HCT116 (cell line): ENCODE measurements around the gene GRID2. TPM values are rescaled to one million over a fixed set of nuclear protein-coding genes. Genes with fewer than 3 reads are reported as not detected.

Source experiments
- ATAC-seq: fragments of 200-7000 bp; cut with Tn5 transposase; 2 replicates; pipeline ENCODE4 v1.9.1; 2020; ENCODE audit warnings: mild to moderate bottlenecking, moderate library complexity
- BruUV-seq: library from RNA; stranded (reverse); fragments of 400-500 nt; replicated peaks from 2 replicates; lab custom pipeline; 2021; lab: Mats Ljungman, UMichigan
- CTCF ChIA-PET: fragments of 300-600 bp; sonication (Branson Sonifier 250); formaldehyde crosslinking; loops from one replicate; lab custom pipeline; 2021; ENCODE audit warnings: antibody characterized with exemption; lab: Charles Lee
- POLR2A ChIA-PET: fragments of 300-600, 350-600 bp; sonication (Branson Sonifier 250); formaldehyde crosslinking; loops from one replicate; lab custom pipeline; 2021; ENCODE audit warnings: antibody characterized with exemption; lab: Charles Lee
- RAD21 ChIA-PET, 2 experiments: fragments of 300-600 bp; sonication (Branson Sonifier 250); formaldehyde crosslinking; loops; one replicate each; lab custom pipeline; 2023; ENCODE audit warnings: low total read pairs in 2 of 2; ENCODE audit not compliant: uncharacterized antibody in 2 of 2, unreplicated experiment in 2 of 2, low non-redundant PET in 1 of 2; lab: Charles Lee
- DNase-seq: peaks from one replicate; pipeline ENCODE4 v3.0.0-alpha.2; 2010; ENCODE audit warnings: low read depth, low spot score
- H2AFZ ChIP-seq: fragments of 200-600 bp; shearing (Covaris generic), sonication (generic); 2 replicates; pipeline ENCODE4 v1.6.1; 2017; ENCODE audit warnings: low read depth, mixed run types, mixed read lengths, antibody characterized with exemption, low read length; ENCODE audit not compliant: poor library complexity, severe bottlenecking
- H3K27ac ChIP-seq: 2 replicates; pipeline ENCODE4 v1.5.1; 2012; ENCODE audit warnings: low read depth, low read length
- H3K27me3 ChIP-seq: fragments of 200-600 bp; sonication (generic); 2 replicates; pipeline ENCODE4 v1.6.1; 2016; ENCODE audit warnings: mixed run types, low read length, mixed read lengths; ENCODE audit not compliant: insufficient read depth
- H3K36me3 ChIP-seq, 2 experiments: fragments of 200-500 bp in 1 of 2; fragments of 200-600 bp in 1 of 2; sonication (Bioruptor generic) in 1 of 2; sonication (generic) in 1 of 2; 2 replicates each; pipeline versions ENCODE4 v1.5.1 to v1.6.1; 2014 to 2016; ENCODE audit warnings: low read length in 2 of 2, inconsistent platforms in 1 of 2, mixed read lengths in 1 of 2, mixed run types in 1 of 2; ENCODE audit not compliant: insufficient read depth in 2 of 2, control insufficient read depth in 1 of 2
- H3K4me1 ChIP-seq, 2 experiments: fragments of 200-600 bp in 1 of 2; sonication (generic) in 1 of 2; 2 replicates each; pipeline versions ENCODE4 v1.5.1 to v1.6.1; 2012 to 2017; ENCODE audit warnings: low read length in 2 of 2, inconsistent platforms in 1 of 2, mild to moderate bottlenecking in 1 of 2, mixed read lengths in 1 of 2, mixed run types in 1 of 2, moderate library complexity in 1 of 2; ENCODE audit not compliant: insufficient read depth in 2 of 2, control insufficient read depth in 1 of 2
- H3K4me2 ChIP-seq: fragments of 200-600 bp; sonication (generic); 2 replicates; pipeline ENCODE4 v1.6.1; 2017; ENCODE audit warnings: mixed run types, low read length, mixed read lengths
- H3K4me3 ChIP-seq, 2 experiments: fragments of 200-600 bp in 1 of 2; sonication (generic) in 1 of 2; replicated peaks in 1 of 2; 2 replicates each; pipeline ENCODE4 v1.5.1; 2011 to 2016; ENCODE audit warnings: low read length in 2 of 2, control low read depth in 1 of 2, low read depth in 1 of 2, mild to moderate bottlenecking in 1 of 2, mixed read lengths in 1 of 2, mixed run types in 1 of 2
- H3K79me2 ChIP-seq: fragments of 200-600 bp; sonication (generic); 2 replicates; pipeline ENCODE4 v1.6.1; 2017; ENCODE audit warnings: mild to moderate bottlenecking, mixed run types, low read length, moderate library complexity, mixed read lengths; ENCODE audit not compliant: insufficient read depth
- H3K9ac ChIP-seq: fragments of 200-600 bp; sonication (generic); 2 replicates; pipeline ENCODE4 v1.6.1; 2016; ENCODE audit warnings: low read length, mixed read lengths
- H3K9me2 ChIP-seq: fragments of 200-600 bp; sonication (generic), shearing (Covaris generic); 2 replicates; pipeline ENCODE4 v1.6.1; 2017; ENCODE audit warnings: mixed run types, mild to moderate bottlenecking, moderate library complexity; ENCODE audit not compliant: insufficient read depth
- H3K9me3 ChIP-seq, 2 experiments: fragments of 200-500 bp in 1 of 2; fragments of 200-600 bp in 1 of 2; sonication (Bioruptor generic) in 1 of 2; sonication (generic) in 1 of 2; 2 replicates each; pipeline ENCODE4 v1.6.1; 2014 to 2017; ENCODE audit warnings: low read length in 2 of 2, mixed read lengths in 2 of 2, inconsistent platforms in 1 of 2, low read depth in 1 of 2, mild to moderate bottlenecking in 1 of 2, mixed run types in 1 of 2, moderate library complexity in 1 of 2; ENCODE audit not compliant: control insufficient read depth in 1 of 2, insufficient read depth in 1 of 2
- H4K20me1 ChIP-seq: fragments of 200-600 bp; sonication (generic), shearing (Covaris generic); 2 replicates; pipeline ENCODE4 v1.6.1; 2017; ENCODE audit warnings: mixed run types, mild to moderate bottlenecking, moderate library complexity; ENCODE audit not compliant: insufficient read depth
- CTCF ChIP-seq, 3 experiments: fragments of 200-600 bp in 1 of 3; sonication (generic) in 1 of 3; IDR thresholded peaks in 2 of 3; conservative IDR thresholded peaks in 1 of 3; 2 replicates each; pipeline ENCODE4 v1.5.1; 2012 to 2017; ENCODE audit warnings: low read depth in 2 of 3, low read length in 2 of 3, antibody characterized with exemption in 1 of 3, borderline replicate concordance in 1 of 3, control low read depth in 1 of 3, mild to moderate bottlenecking in 1 of 3, mixed read lengths in 1 of 3, mixed run types in 1 of 3, moderate library complexity in 1 of 3; ENCODE audit not compliant: insufficient read depth in 1 of 3
- EZH2 ChIP-seq: fragments of 200-600 bp; sonication (generic); IDR thresholded peaks from 2 replicates; pipeline ENCODE4 v1.6.1; 2017; ENCODE audit warnings: antibody characterized with exemption, mixed run types
- EZH2phosphoT487 ChIP-seq: fragments of 200-600 bp; IDR thresholded peaks from 2 replicates; pipeline ENCODE4 v1.6.1; 2018; ENCODE audit warnings: antibody characterized with exemption, borderline replicate concordance
- SP1 ChIP-seq: IDR thresholded peaks from 2 replicates; pipeline ENCODE4 v1.6.1; 2012; ENCODE audit warnings: low read depth
- YY1 ChIP-seq: IDR thresholded peaks from 2 replicates; pipeline ENCODE4 v1.6.1; 2011; ENCODE audit warnings: low read length, low read depth, moderate library complexity, mild to moderate bottlenecking; ENCODE audit not compliant: insufficient replicate concordance; ENCODE audit errors: extremely low read depth
- ZNF274 ChIP-seq: fragments of 200-500 bp; sonication (Bioruptor generic); IDR thresholded peaks from 2 replicates; pipeline ENCODE4 v1.6.1; 2014; ENCODE audit warnings: mild to moderate bottlenecking, low read depth, low read length, inconsistent platforms
- intact Hi-C: fragments of 100-400 bp; cut with micrococcal nuclease; formaldehyde crosslinking; loops from 2 replicates; pipeline ENCODE4 v1.10.0; 2022
- total RNA-seq: library from RNA; stranded (reverse); gene quantifications from one replicate; pipeline ENCODE4 v1.2.1, GENCODE V29; 2021; ENCODE audit not compliant: unreplicated experiment
- TF ChIP-seq, protein P1 (sequence below): IDR thresholded peaks from 2 replicates; pipeline ENCODE4 v1.6.1; 2012

The GRID2 gene
- total RNA-seq, 1 experiment from 2014 or later = not detected

DNA sequence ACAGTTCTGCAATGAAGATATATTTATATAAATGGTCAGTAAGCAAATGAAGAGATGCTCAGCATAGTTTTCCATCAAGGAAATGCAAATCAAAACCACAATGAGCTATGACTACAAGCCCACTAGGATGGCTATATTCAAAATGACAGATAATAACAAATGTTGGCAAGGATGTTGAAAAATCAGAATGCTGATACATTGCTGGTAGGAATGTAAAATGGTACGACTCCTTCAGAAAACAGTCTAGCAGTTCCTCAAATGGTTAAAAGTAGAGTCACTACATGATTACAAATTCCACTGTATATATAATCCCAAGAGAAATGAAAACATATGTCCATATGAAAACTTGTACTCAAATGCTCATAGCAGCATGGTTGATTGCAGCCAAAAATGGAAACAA, 1099.8 kb downstream of the GRID2 start:
- H3K27me3 ChIP-seq = no peaks in the 10 kb centered on the region
- intact Hi-C loops = no loop called here
- no peak for TF ChIP-seq YY1
- no peak for TF ChIP-seq SP1
- TF ChIP-seq EZH2phosphoT487 = no peak
- no peak for TF ChIP-seq ZNF274
- TF ChIP-seq, protein P1, sequence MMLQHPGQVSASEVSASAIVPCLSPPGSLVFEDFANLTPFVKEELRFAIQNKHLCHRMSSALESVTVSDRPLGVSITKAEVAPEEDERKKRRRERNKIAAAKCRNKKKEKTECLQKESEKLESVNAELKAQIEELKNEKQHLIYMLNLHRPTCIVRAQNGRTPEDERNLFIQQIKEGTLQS = no peak
- TF ChIP-seq CTCF (IDR thresholded peaks at IDR 0.05 in 2 of 3, conservative IDR thresholded peaks at IDR 0.05 in 1 of 3; ENCODE audit: borderline replicate concordance in 1 of 3, insufficient read depth in 1 of 3, low read depth in 2 of 3, low read length in 2 of 3) = no peak
- TF ChIP-seq EZH2 = no peak
- no peaks in the 10 kb centered on the region for H3K36me3 ChIP-seq
- no peaks in the 10 kb centered on the region for H3K4me1 ChIP-seq
- no peaks in the 10 kb centered on the region for H3K79me2 ChIP-seq
- H3K4me3 ChIP-seq = no peak overlapping the region
- ChIA-PET RAD21 (no interaction called here), POLR2A (no interaction called here), CTCF (no interaction called here)
- no peak overlapping the region for H3K9ac ChIP-seq
- H3K27ac ChIP-seq = no peak overlapping the region
- no peaks in the 10 kb centered on the region for H3K9me2 ChIP-seq
- no peaks in the 10 kb centered on the region for H3K9me3 ChIP-seq
- ATAC-seq = no peak
- H4K20me1 ChIP-seq = no peaks in the 10 kb centered on the region
- no peak overlapping the region for H2AFZ ChIP-seq
- no peak for DNase-seq
- BruUV-seq = no TSS peak
- no peak overlapping the region for H3K4me2 ChIP-seq
